GM21717 (cell line): Measurements from ENCODE around the gene KMT2B.
A peak's percentile ranks its signal among the peaks of the same experiment; 100 is the strongest.

Source experiments
- ATAC-seq: cut with Tn5 transposase; IDR thresholded peaks from one replicate; pipeline ENCODE4 v1.9.1; 2021; ENCODE audit warnings: mild to moderate bottlenecking, moderate library complexity; ENCODE audit not compliant: unreplicated experiment

Gene KMT2B

GRCh38 chr19:35740423-35741202 is 22.8 kb downstream of the KMT2B start:
- ATAC-seq, result peak; percentile 52

- no peak for ATAC-seq
These were observed 23.4 kb downstream of the KMT2B start for GRCh38 chr19:35741203-35741515.

GRCh38 chr19:35742121-35742724 is 24.4 kb downstream of the KMT2B start, which contains the start of gene IGFLR1:
Gene IGFLR1 (minus strand): TSS chr19:35742452. CDS start chr19:35741180, 1,272 bp downstream.
- ATAC-seq, result no peak

GRCh38 chr19:35743640-35744429 is 26.0 kb downstream of the KMT2B start:
- no peak for ATAC-seq

DNA sequence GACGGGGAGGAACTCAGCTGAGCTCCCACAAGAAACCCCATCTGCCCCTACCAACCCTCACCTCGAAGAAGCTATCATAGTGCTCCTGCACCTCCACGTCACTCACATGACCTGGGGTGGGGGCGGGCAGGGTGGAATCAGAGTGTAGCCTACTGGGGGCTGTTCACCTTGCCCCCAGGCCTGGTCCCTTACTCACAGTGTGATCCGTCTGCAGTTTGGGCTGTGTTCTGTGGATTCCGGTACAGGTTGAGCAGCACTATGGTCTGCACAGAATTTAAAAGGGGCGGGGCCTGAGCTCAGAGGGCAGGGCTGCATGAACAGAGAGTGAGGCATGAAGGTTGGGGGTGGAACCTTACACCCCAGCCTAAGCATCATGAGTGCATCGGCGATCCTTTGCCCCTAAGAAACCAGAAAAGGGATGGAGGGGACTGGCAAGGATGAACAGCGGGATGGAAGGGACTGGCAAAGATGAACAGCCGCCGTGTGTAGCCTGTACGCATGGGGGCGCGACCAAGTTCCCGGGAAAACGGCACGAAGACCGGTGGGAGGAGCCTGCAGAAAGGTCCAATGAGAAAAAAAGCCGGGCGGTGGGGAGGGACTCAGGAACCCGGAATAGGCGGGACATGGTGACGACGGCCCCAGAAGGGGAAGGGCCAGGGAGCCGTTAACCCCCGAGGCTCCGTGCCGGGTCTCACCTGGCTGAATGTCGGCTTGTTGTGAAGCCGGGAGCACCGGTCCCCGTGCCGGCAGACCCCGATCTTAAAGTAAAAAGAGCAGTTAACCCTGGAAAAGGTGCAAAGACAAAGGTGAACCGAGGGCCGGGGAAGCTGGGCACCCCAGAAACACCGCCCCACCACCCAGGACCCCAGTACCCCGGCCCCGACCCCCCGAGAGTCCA is 26.9 kb downstream of the KMT2B start:
- ATAC-seq, result peak; percentile 29

DNA sequence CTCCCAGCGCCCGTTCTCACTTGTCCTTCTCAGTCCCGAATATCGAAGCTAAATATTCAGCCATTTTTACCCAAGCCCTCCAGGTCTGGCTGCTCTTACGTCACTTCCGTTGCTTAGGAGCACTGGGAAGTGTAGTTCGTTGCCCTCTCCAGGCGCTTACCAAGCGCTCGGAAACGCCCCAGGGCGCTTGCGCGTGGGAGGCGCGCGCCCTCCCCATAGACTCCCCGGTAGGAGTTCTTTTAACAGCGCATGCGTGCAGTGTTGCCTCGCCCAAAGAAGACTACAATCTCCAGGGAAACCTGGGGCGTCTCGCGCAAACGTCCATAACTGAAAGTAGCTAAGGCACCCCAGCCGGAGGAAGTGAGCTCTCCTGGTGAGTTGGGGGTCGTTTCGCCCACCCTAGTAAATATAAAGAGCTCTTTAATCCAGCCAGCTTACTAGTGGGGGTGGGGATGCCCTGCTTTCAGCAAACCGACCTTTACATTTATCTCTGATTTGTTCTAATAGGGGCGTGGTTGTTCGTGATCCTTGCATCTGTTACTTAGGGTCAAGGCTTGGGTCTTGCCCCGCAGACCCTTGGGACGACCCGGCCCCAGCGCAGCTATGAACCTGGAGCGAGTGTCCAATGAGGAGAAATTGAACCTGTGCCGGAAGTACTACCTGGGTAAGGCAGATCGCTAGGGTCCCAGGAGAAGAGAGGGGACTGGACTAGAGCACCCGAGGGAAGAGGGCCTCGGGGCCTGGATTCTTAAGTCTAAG is 27.7 kb downstream of the KMT2B start, which contains the start of the genes PSENEN and U2AF1L4:
Gene PSENEN (plus strand): TSS at position 324 of the 759 bp plus-strand sequence. CDS start 280 bp downstream, at position 604.
Gene U2AF1L4 (minus strand): TSS at position 91 of the 759 bp plus-strand sequence. CDS start 27 bp downstream, at position 64.
- peak; percentile 35 for ATAC-seq

GRCh38 chr19:35746087-35746462 is 28.3 kb downstream of the KMT2B start:
- no peak for ATAC-seq

DNA sequence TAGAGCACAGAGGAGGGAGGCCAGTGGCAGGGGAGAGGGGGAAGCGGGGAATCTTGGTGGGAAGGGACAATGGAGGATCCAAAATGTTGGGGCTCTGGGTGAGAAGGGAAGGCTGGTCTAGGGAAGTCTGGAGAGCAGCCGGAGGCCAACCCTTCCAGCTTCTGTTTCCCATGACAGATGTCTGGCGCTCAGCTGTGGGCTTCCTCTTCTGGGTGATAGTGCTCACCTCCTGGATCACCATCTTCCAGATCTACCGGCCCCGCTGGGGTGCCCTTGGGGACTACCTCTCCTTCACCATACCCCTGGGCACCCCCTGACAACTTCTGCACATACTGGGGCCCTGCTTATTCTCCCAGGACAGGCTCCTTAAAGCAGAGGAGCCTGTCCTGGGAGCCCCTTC is 28.7 kb downstream of the KMT2B start:
- no peak for ATAC-seq

GRCh38 chr19:35748106-35749020 is 30.6 kb downstream of the KMT2B start, which contains the start of gene LIN37:
Gene LIN37 (plus strand): TSS chr19:35748576. CDS start chr19:35748725, 149 bp downstream.
- ATAC-seq, result peak; percentile 53

GRCh38 chr19:35750167-35750566 is 32.4 kb downstream of the KMT2B start:
- no peak for ATAC-seq

DNA sequence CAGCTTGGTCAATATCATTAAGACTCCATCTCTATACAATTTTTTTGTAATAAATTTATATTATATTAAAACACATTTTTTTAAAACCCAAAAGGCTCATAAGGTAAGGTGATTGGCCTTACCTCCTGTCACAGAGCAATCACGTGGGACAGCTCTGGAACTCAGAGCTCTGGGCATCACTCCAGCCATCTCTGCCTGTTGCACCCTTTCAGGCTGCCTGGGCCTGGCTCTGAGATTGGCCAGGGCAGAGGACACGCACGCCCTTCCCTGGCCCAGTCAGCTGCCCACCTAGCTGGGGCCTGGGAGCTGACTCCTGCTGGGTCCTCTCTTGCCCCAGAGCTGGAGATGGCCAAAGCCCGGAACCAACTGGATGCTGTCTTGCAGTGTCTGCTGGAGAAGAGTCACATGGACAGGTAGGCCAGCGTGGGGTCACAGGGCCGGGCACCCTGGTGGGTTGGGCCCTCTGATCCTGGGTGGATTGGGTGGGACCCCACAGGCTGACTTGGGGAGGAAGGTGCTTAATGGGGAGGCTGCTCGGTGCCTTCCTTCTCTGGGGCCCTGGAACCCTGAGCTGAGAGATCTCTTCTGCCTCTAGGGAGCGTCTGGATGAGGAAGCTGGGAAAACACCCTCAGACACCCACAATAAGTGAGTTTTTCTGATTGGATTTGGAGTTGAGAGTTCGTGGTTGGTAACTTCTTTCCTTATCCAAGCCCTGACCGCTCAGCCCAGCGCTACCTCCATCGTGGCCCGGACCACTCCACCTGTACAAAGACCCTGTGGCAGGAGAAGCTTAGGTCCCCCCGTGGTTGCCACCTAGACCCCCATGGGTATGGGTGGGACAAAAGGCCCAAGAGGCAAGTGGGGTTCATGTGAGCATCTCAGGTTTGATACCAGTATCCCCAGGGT is 34.3 kb downstream of the KMT2B start:
- ATAC-seq, result no peak

- no peak for ATAC-seq
These were observed 35.0 kb downstream of the KMT2B start for GRCh38 chr19:35752746-35753350.

- no peak for ATAC-seq
These were observed 36.0 kb downstream of the KMT2B start for GRCh38 chr19:35753634-35754369.

- no peak for ATAC-seq
These were observed 36.7 kb downstream of the KMT2B start for GRCh38 chr19:35754370-35755130.

DNA sequence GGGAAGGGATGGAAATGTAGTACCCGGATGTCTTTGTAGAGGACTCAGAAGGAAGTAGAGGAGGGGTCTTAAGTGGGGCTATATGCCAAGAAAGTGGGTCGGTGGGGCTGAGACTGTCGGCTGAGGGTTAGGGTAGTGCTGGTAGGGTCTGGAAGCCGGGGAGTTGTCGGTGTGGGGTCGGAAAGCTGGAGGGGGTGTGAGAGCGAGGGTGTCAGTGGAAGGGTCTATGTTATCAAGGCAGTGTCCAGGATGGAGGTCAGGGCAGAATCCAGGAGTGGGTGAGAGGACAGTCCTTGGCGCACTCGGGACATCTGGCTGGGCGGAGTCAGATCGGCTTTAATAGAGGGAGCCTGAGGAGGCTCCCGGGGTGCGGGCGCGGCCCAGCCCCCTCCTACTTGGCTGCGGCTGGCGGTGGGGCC is 37.3 kb downstream of the KMT2B start:
- no peak for ATAC-seq
